ENCODE results near the gene PDE9A.
"Not testable (repeated sequence)": the region's sequence is repeated elsewhere in the genome, so short reads cannot be mapped to it uniquely, and the experiment has no call there.

The PDE9A gene

DNA sequence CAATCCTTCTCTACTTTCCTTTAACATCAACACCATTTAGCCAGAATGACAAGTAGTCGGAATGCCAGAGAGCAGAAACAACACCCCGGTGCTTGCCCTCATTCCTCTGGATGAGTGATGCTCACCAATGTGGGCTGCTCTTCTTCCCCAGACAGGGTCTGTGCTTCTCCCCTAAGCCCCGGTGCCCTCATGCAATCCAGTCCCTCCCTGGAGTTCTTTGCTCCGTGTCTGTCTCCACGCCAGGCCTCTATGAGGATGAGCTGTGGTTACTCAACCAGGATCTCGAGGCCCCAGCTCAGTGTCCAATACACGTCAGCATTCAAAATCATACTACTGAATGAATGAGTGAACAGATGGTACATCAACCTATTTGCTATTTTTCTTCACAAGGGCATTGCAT, 29.7 kb upstream of the PDE9A start:
- H3K4me3 ChIP-seq (ENCODE audit: low read length), result no peak overlapping the region
- DNase-seq (ENCODE audit: low read depth, low spot score), result no peak
- no peaks in the 10 kb centered on the region for H3K9me3 ChIP-seq (ENCODE audit: control insufficient read depth, insufficient read depth, low read length)
- H3K4me1 ChIP-seq (ENCODE audit: control insufficient read depth, insufficient read depth, low read length), result no peaks in the 10 kb centered on the region; the same call in 1 of the 2 replicates
- no peaks in the 10 kb centered on the region for H3K36me3 ChIP-seq (ENCODE audit: control insufficient read depth, insufficient read depth, low read length)
- H3K27me3 ChIP-seq (ENCODE audit: control insufficient read depth, insufficient read depth, low read length), result no peaks in the 10 kb centered on the region
- no CpG with 5 or more reads among the region's 7 CpGs for WGBS (ENCODE audit: insufficient coverage, insufficient read length)
- no peak overlapping the region for H3K27ac ChIP-seq (ENCODE audit: low read length)

DNA sequence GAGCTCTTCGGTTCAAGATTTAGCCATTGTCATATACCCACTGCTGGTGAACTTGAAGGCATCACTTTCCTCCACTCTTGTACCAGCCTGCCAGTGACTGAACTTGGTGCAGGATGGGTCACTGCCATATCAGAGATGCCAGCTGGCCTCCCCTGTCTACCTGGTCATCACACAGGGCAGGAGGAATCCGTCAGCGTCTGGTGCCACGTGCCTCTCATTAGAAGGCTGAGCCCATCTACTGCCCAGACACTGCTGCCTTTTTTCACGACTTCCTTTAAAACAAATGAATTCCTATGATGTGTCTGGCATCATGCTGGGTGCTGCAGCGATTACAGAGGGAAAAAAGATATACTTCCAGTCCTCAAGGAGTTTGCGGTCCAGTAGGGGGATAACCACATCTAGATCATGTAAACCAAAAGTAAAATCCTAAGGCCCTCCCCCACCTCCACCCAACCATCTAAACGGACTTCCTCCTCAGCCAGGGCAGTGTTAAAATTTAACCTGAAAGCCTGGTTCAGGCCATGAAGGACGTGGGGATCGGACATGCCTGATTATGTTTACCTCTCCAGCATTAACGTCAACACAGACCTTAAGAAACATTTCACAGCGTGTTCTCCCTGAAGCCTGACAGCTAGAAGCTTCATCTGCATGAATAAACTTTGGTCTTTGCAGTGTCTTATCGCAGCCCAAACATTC, 29.2 kb upstream of the PDE9A start:
- Histone ChIP-seq H3K36me3 (ENCODE audit: control insufficient read depth, insufficient read depth, low read length) (no peaks in the 10 kb centered on the region), H3K27ac (ENCODE audit: low read length) (no peak overlapping the region), H3K27me3 (ENCODE audit: control insufficient read depth, insufficient read depth, low read length) (no peaks in the 10 kb centered on the region), H3K9me3 (ENCODE audit: control insufficient read depth, insufficient read depth, low read length) (no peaks in the 10 kb centered on the region), H3K4me3 (ENCODE audit: low read length) (no peak overlapping the region), H3K4me1 (ENCODE audit: control insufficient read depth, insufficient read depth, low read length) (no peaks in the 10 kb centered on the region; the same call in 1 of the 2 replicates)
- no peak for DNase-seq (ENCODE audit: low read depth, low spot score)
- no CpG with 5 or more reads among the region's 13 CpGs for WGBS (ENCODE audit: insufficient coverage, insufficient read length)

DNA sequence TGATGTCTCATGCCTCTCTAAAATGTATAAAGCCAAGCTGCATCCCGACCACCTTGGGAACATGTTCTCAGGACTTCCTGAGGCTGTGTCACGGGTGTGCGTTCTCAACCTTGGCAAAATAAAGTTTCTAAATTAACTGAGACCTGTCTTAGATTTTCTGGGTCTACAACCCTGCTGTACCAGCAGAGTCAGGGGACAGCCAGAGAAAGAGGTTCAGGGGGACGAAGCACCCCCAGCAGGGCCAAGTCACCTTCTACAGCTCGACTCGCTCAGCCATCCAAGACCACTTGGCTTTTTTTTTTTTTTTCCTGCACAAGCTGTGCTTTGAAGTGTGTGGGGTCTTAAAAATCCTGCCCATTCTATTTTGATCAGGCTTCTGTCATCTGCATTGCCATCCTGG, 28.5 kb upstream of the PDE9A start:
- no peak overlapping the region for H3K27ac ChIP-seq (ENCODE audit: low read length)
- WGBS (ENCODE audit: insufficient coverage, insufficient read length), result no CpG with 5 or more reads among the region's 6 CpGs

DNA sequence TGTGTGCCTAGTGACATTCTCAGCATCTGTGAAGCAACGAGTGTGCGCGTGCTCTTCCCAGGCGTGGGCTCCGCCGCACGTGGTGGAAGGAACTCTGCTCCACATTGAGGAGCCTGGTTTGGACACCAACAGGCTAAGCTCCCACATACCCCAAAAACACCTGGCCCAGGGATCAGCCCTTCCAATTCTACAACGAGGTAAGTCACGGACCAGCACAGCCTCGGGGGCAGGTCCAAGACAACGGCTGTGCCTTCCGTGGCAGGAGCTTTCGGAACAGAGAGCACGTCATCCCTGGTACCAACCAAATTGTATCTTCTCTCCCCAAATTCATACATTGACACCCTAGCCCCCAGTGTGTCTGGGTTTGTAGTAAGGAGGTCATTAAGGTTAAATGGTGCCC, 27.2 kb upstream of the PDE9A start:
- DNase-seq (ENCODE audit: low read depth, low spot score), result no peak
- Histone ChIP-seq H3K9me3 (ENCODE audit: control insufficient read depth, insufficient read depth, low read length) (no peaks in the 10 kb centered on the region; the same call in 1 of the 2 replicates), H3K27me3 (ENCODE audit: control insufficient read depth, insufficient read depth, low read length) (no peaks in the 10 kb centered on the region), H3K27ac (ENCODE audit: low read length) (no peak overlapping the region), H3K4me3 (ENCODE audit: low read length) (no peak overlapping the region), H3K36me3 (ENCODE audit: control insufficient read depth, insufficient read depth, low read length) (no peaks in the 10 kb centered on the region), H3K4me1 (ENCODE audit: control insufficient read depth, insufficient read depth, low read length) (peaks cover 2% of the 10 kb centered on the region; the same call in 1 of the 2 replicates)
- no CpG with 5 or more reads among the region's 14 CpGs for WGBS (ENCODE audit: insufficient coverage, insufficient read length)

More for the DNA sequence above, 28.5 kb upstream of the PDE9A start:
- H3K27me3 ChIP-seq (ENCODE audit: control insufficient read depth, insufficient read depth, low read length), result no peaks in the 10 kb centered on the region
- no peaks in the 10 kb centered on the region; the same call in 1 of the 2 replicates for H3K9me3 ChIP-seq (ENCODE audit: control insufficient read depth, insufficient read depth, low read length)
- H3K4me1 ChIP-seq (ENCODE audit: control insufficient read depth, insufficient read depth, low read length), result no peaks in the 10 kb centered on the region; the same call in 1 of the 2 replicates
- no peak overlapping the region for H3K4me3 ChIP-seq (ENCODE audit: low read length)
- H3K36me3 ChIP-seq (ENCODE audit: control insufficient read depth, insufficient read depth, low read length), result no peaks in the 10 kb centered on the region
- no peak for DNase-seq (ENCODE audit: low read depth, low spot score)

DNA sequence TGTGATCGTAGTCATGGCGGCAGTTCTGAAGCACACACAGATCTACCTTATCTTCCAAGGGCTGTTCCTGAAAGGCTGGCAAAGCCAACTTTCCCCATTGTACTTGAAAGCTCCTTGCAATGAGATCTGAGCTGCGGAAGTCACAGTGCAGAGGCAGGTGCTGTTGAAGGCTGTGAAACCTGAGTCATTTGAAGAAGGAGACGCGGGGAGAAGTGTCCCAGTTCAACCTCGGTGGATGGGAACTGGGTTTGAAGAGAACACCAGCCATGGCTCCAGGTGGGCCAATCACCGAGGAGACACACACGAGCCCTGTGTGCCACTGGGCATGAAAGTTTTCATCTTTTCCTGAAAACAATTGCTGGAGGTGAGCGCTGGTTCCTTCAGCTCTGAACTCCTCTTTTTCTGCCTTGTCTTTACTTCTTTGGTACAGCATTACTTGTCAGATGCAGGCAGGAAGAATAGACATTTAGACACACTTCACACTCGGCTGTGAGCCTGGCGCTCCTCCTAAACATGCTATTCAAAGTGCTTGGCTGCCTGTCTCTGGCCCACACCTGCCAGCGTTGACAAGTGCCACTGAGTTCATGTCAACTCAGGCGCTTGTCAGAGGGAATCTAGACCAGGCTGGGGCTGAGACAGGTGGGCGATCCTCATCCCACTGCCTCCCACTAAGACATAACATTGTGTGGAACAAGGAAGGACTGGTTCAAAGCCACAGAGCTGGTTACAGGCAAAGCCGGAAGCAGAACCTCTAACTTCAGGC, 25.7 kb upstream of the PDE9A start:
- no peak overlapping the region for H3K27ac ChIP-seq (ENCODE audit: low read length)
- DNase-seq (ENCODE audit: low read depth, low spot score), result no peak
- H3K4me3 ChIP-seq (ENCODE audit: low read length), result no peak overlapping the region
- no peaks in the 10 kb centered on the region for H3K27me3 ChIP-seq (ENCODE audit: control insufficient read depth, insufficient read depth, low read length)
- H3K9me3 ChIP-seq (ENCODE audit: control insufficient read depth, insufficient read depth, low read length), result no peaks in the 10 kb centered on the region; the same call in 1 of the 2 replicates
- peaks cover 2% of the 10 kb centered on the region; the same call in 1 of the 2 replicates for H3K4me1 ChIP-seq (ENCODE audit: control insufficient read depth, insufficient read depth, low read length)
- no CpG with 5 or more reads among the region's 15 CpGs for WGBS (ENCODE audit: insufficient coverage, insufficient read length)
- H3K36me3 ChIP-seq (ENCODE audit: control insufficient read depth, insufficient read depth, low read length), result no peaks in the 10 kb centered on the region

DNA sequence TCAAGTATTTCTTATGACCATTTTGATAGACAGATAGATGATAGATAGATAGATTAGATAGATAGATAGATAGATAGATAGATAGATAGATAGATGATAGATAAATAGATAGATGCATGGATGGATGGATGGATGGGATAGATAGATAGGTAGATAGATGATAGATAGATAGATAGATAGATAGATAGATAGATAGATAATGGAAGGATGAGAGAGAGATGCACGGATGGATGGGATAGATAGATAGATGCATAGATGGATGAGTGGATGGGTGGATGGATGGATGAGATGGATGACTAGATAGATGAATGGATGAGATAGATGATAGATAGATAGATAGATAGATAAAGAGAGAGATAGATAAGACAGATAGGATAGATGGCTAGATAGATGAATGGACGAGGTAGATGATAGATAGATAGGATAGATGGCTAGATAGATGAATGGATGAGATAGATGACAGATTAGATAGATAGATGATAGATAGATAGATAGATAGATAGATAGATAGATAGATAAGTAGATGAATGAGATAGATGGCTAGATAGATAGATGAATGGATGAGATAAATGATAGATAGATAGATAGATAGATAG, 24.9 kb upstream of the PDE9A start:
- not testable (repeated sequence) for H3K27ac ChIP-seq (ENCODE audit: low read length); H3K9me3 ChIP-seq (ENCODE audit: control insufficient read depth, insufficient read depth, low read length); DNase-seq (ENCODE audit: low read depth, low spot score); H3K4me3 ChIP-seq (ENCODE audit: low read length); H3K36me3 ChIP-seq (ENCODE audit: control insufficient read depth, insufficient read depth, low read length); H3K4me1 ChIP-seq (ENCODE audit: control insufficient read depth, insufficient read depth, low read length); H3K27me3 ChIP-seq (ENCODE audit: control insufficient read depth, insufficient read depth, low read length)
- WGBS (ENCODE audit: insufficient coverage, insufficient read length), result 100% methylated on average over 2 of the region's 2 CpGs

DNA sequence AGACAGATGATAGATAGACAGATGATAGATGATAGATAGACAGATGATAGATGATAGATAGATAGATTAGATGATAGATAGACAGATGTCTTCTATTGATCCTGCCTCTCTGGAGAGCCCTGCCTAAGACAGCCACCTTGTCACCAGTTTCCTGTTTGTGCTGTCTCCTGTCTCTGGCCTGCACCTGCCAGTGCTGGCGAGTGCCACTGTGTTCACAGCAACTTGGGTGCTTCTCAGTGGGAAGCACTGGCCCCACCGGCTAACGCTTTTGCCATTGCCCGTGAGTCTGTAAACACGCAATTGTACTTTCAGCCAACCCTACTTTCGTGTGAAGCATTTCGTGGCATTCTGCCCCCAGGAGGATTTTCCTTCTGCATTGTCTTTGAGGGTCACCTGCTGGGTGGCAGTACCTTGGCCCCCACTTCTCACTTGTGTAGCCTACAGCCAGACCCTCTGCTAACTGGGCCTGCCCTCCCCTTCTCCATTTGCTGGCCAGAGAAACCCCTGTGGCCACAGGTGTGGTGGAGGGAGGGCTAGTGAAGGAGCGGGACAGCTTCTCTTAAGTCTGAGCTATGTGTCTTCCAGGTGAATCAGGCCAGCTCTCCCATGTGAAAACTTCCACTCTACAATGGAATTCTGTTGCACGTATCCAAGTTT, 23.4 kb upstream of the PDE9A start:
- Histone ChIP-seq H3K27ac (ENCODE audit: low read length) (no peak overlapping the region), H3K36me3 (ENCODE audit: control insufficient read depth, insufficient read depth, low read length) (no peaks in the 10 kb centered on the region), H3K9me3 (ENCODE audit: control insufficient read depth, insufficient read depth, low read length) (no peaks in the 10 kb centered on the region; the same call in 1 of the 2 replicates), H3K4me1 (ENCODE audit: control insufficient read depth, insufficient read depth, low read length) (peaks cover 2% of the 10 kb centered on the region; the same call in 1 of the 2 replicates), H3K4me3 (ENCODE audit: low read length) (no peak overlapping the region), H3K27me3 (ENCODE audit: control insufficient read depth, insufficient read depth, low read length) (no peaks in the 10 kb centered on the region)
- DNase-seq (ENCODE audit: low read depth, low spot score), result no peak
- WGBS (ENCODE audit: insufficient coverage, insufficient read length), result no CpG with 5 or more reads among the region's 9 CpGs

DNA sequence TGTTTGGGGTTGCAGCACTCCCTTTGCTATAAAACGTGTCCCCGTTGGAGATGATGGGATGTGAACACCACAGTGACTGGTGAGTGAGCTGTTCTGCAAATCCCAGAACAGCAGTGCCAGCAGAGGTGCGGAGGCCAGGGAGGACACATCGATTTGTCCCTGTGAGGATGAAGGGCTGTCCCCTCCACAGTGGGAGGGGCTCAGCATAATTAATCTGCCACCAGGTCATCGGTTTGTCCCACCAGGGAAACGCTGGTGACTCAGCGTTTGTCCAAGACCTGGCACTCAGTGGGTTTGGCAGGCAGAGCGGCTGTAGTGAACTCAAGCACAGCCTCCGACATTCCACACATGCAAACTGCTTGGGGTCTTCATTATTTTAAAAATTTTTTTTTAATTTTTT, 22.8 kb upstream of the PDE9A start:
- peaks cover 2% of the 10 kb centered on the region; the same call in 1 of the 2 replicates for H3K4me1 ChIP-seq (ENCODE audit: control insufficient read depth, insufficient read depth, low read length)
- H3K27ac ChIP-seq (ENCODE audit: low read length), result no peak overlapping the region
- no peak overlapping the region for H3K4me3 ChIP-seq (ENCODE audit: low read length)
- no peaks in the 10 kb centered on the region for H3K27me3 ChIP-seq (ENCODE audit: control insufficient read depth, insufficient read depth, low read length)
- WGBS (ENCODE audit: insufficient coverage, insufficient read length), result no CpG with 5 or more reads among the region's 9 CpGs
- no peak for DNase-seq (ENCODE audit: low read depth, low spot score)
- no peaks in the 10 kb centered on the region; the same call in 1 of the 2 replicates for H3K9me3 ChIP-seq (ENCODE audit: control insufficient read depth, insufficient read depth, low read length)
- no peaks in the 10 kb centered on the region for H3K36me3 ChIP-seq (ENCODE audit: control insufficient read depth, insufficient read depth, low read length)

DNA sequence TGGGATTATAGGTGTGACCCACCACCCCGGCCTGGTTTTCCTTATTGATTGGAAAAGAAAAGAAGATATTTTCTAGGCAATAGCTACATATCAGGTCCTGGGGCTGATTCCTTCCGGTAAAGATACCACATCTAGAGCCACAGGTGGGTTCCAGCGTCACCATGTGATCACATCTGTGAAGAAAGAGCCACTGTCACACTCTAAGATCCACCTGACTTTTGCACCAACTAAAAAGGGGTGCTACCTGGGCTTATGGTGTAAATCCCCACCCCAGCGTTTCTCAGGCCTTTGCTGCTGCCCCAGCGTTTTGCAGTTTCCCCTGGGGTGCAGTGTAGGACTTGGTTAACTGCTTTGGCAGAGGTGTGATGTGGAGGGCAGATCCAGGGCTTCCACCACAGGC, 22.3 kb upstream of the PDE9A start:
- Histone ChIP-seq H3K4me3 (ENCODE audit: low read length) (no peak overlapping the region), H3K27ac (ENCODE audit: low read length) (no peak overlapping the region), H3K9me3 (ENCODE audit: control insufficient read depth, insufficient read depth, low read length) (no peaks in the 10 kb centered on the region; the same call in 1 of the 2 replicates), H3K36me3 (ENCODE audit: control insufficient read depth, insufficient read depth, low read length) (no peaks in the 10 kb centered on the region), H3K4me1 (ENCODE audit: control insufficient read depth, insufficient read depth, low read length) (peaks cover 2% of the 10 kb centered on the region; the same call in 1 of the 2 replicates), H3K27me3 (ENCODE audit: control insufficient read depth, insufficient read depth, low read length) (peaks cover 1% of the 10 kb centered on the region; the same call in 1 of the 2 replicates)
- no CpG with 5 or more reads among the region's 5 CpGs for WGBS (ENCODE audit: insufficient coverage, insufficient read length)
- DNase-seq (ENCODE audit: low read depth, low spot score), result no peak

DNA sequence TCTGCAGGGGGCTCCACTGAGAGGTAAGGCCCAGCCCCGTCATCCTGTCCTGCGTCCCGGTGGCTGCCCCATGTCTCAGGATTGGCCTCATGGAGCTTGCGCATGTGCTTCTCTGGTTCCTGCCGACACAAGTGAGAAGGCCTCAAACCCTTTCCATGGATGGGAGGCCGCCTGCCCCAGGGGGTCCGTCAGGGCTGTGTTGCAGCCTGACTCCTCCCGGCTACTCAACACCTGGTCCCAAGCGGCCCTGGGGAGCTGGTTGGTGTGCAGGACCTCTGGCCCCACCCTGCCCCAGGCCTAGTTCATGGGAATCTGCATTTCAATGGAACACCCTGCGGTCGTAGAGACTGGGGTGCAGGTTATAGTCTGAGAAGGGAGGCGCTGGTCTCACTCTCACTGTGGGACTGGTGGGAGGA, 21.1 kb upstream of the PDE9A start:
- no peak overlapping the region for H3K4me3 ChIP-seq (ENCODE audit: low read length)
- no peak overlapping the region for H3K27ac ChIP-seq (ENCODE audit: low read length)
- 0 out of 2 replicates have a peak, but pooled peaks cover 2% of the 10 kb centered on the region for H3K4me1 ChIP-seq (ENCODE audit: control insufficient read depth, insufficient read depth, low read length)
- no peaks in the 10 kb centered on the region for H3K36me3 ChIP-seq (ENCODE audit: control insufficient read depth, insufficient read depth, low read length)
- no CpG with 5 or more reads among the region's 12 CpGs for WGBS (ENCODE audit: insufficient coverage, insufficient read length)
- no peaks in the 10 kb centered on the region; the same call in 1 of the 2 replicates for H3K9me3 ChIP-seq (ENCODE audit: control insufficient read depth, insufficient read depth, low read length)
- peaks cover 1% of the 10 kb centered on the region; the same call in 1 of the 2 replicates for H3K27me3 ChIP-seq (ENCODE audit: control insufficient read depth, insufficient read depth, low read length)
- no peak for DNase-seq (ENCODE audit: low read depth, low spot score)

Measured in iPS DF 6.9 (cell line).